GM18951 (cell line): Measurements from ENCODE around the gene ENPP1.

ENCODE experiments used
- POLR2A ChIP-seq: IDR thresholded peaks from 4 replicates; pipeline ENCODE4 v1.6.1; 2011; ENCODE audit warnings: mild to moderate bottlenecking; ENCODE audit not compliant: insufficient read length, insufficient read depth; ENCODE audit errors: extremely low read depth
- in situ Hi-C: fragments of 300-500 bp; cut with MboI; formaldehyde crosslinking; loops from one replicate; pipeline ENCODE4 v1.12.0; 2022; ENCODE audit warnings: low sequenced_read_pairs, mixed read lengths, inconsistent platforms; ENCODE audit not compliant: unreplicated experiment

Gene ENPP1

DNA sequence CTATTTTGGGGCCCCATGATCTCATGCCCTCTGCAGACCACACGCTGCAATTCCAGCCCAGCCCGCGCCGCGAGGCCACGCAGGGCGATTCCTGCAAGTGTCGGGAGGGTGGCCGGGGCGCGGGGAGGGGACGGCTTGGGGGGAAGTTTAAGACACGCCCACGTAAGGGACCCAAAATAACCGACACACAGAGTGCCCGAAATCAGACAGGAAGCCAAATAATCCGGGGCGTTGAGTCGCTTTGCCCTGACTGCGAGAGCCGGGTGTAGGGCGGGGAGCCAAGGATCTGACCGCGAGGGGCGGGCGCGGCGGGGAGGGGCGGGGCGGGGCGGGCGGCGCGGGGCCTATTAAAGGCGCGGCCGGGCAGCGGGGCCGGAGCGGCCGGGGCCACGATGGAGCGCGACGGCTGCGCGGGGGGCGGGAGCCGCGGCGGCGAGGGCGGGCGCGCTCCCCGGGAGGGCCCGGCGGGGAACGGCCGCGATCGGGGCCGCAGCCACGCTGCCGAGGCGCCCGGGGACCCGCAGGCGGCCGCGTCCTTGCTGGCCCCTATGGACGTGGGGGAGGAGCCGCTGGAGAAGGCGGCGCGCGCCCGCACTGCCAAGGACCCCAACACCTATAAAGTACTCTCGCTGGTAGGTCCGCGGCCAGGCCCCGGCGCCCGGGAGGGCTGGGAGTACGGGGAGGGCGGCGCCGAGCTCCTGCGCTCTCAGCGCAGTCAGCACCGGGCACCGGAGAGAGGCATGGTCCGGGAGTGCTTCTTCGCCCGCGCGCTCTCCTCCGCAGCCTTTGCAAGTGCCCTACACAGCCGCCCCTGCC lies at the start of gene ENPP1:
Gene ENPP1, plus strand, starts transcription at position 377 of the 816 bp plus-strand sequence. Its CDS starts 16 bp downstream, at position 393.
- in situ Hi-C loops, result no loop called here

DNA sequence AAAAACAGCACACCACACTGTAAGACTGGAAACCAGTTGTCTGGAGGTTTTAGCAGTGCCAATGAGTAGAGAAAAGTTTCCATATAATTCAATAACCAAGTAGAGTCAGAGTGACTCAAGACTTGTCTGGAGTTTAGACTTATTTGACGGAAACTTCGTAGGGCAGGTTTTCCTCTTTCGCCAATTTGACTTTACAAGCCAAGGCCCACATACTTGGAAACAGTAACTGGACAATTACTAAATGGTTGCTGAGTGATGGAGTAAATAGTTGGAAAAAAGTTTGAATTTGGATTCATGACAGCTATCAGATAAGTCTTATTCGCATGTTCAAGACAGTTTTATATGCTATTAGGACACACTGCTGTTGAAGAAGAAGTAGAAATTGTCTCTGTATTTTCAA lies 48.9 kb upstream of the ENPP1 start:
- in situ Hi-C loops, result no loop called here

More for the DNA sequence above, at the start of gene ENPP1:
- no peak for TF ChIP-seq POLR2A

GRCh38 chr6:131761060-131761761 lies 46.6 kb upstream of the ENPP1 start:
- no peak for TF ChIP-seq POLR2A
- in situ Hi-C loops, result no loop called here

More for the DNA sequence above, 48.9 kb upstream of the ENPP1 start:
- TF ChIP-seq POLR2A, result no peak

DNA sequence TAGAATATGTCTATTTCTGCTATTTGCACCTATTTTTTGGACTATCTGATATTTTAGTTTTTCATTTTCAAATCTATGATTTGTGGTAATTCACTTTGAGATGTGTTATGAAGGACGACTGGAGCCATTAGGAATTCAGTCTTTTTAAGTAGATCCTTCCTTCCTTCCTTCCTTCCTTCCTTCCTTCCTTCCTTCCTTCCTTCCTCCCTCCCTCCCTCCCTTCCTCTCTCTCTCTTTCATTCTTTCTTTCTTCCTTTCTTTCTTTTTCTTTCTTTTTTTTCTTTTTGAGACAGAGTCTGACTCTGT lies 46.1 kb upstream of the ENPP1 start:
- no peak for TF ChIP-seq POLR2A
- in situ Hi-C loops, result no loop called here

- no peak for TF ChIP-seq POLR2A
- in situ Hi-C loops, result no loop called here
Observed at GRCh38 chr6:131762984-131763383, 44.8 kb upstream of the ENPP1 start.

GRCh38 chr6:131763749-131764148 lies 44.1 kb upstream of the ENPP1 start:
- in situ Hi-C loops, result no loop called here
- no peak for TF ChIP-seq POLR2A

- in situ Hi-C loops, result no loop called here
Observed at GRCh38 chr6:131764350-131764749, 43.5 kb upstream of the ENPP1 start.

GRCh38 chr6:131765081-131765803 lies 42.6 kb upstream of the ENPP1 start:
- no peak for TF ChIP-seq POLR2A
- in situ Hi-C loops, result no loop called here

More at GRCh38 chr6:131764350-131764749, 43.5 kb upstream of the ENPP1 start:
- no peak for TF ChIP-seq POLR2A

GRCh38 chr6:131765804-131766135 lies 42.0 kb upstream of the ENPP1 start:
- in situ Hi-C loops, result no loop called here
- TF ChIP-seq POLR2A, result no peak

DNA sequence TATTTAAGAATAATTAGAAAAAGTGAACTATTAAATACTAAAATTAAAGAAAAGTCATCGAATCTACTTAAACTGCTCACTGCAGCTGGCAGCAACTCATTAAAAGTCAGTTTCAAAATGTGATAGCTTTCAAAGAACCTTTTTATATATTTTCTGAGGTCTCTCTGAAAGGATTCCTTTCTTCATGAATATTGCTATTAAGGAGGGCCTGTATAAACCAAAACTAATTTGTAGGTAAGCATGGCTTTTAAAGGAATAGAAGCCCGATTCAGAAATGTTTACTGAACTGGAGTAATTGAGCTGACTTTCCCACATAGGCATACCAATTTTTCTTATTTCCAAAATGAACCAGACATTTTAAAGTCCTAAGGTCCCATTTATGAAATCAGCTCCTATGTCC lies 41.2 kb upstream of the ENPP1 start:
- TF ChIP-seq POLR2A, result no peak
- in situ Hi-C loops, result no loop called here

DNA sequence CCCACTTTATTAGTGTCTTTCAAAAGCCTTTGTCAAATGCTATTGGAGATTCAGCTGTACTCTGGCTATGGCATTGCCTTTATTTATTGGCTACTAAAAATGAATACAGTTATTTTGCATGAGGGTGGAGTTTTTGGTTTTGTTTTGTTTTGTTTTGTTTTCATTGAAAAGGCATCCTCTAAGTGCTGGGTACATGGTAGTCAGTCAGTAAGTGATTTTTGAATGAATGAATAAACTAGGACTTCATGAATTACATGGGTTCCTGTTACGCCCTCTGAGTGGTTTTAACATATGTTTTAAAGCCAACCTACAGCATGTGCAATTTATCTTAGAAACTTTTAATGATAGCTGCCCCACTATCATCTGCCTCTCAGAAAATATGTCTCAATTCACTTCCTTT lies 38.9 kb upstream of the ENPP1 start:
- no peak for TF ChIP-seq POLR2A
- in situ Hi-C loops, result no loop called here

DNA sequence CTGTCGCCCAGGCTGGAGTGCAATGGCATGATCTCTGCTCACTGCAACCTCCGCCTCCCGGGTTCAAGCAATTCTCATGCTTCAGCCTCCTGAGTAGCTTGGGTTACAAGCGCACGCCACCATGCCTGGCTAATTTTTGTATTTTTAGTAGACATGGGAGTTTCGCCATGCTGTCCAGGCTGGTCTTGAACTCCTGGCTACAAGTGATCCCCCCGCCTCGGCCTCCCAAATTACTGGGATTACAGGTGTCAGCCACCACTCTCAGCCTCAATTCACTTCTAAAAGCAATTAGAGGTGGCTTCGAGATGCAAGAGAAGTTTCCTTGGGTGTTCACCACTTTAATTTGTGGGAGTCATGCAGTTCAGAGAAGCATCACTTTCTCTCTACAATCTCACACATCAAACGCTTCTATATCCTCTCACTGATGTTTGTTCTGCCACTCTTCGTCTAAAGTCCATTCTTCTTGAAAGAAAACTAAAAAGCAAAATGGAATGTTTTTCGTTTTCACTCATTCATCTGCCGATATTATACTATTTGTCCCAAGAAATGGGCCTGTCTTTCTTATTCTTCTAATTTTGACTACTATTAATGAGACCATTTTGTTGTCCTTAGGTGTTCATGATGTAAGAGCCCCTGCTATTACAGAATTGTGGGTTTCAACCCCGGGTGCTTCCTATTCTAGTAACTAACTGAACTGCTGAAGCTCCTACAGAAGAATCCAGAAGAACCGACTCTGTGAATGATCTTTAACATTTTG lies 38.3 kb upstream of the ENPP1 start:
- TF ChIP-seq POLR2A, result no peak
- in situ Hi-C loops, result no loop called here

- in situ Hi-C loops, result no loop called here
- no peak for TF ChIP-seq POLR2A
Observed at GRCh38 chr6:131770776-131771175, 37.0 kb upstream of the ENPP1 start.

- in situ Hi-C loops, result no loop called here
Observed at GRCh38 chr6:131773284-131773950, 34.4 kb upstream of the ENPP1 start.

More at GRCh38 chr6:131773284-131773950, 34.4 kb upstream of the ENPP1 start:
- no peak for TF ChIP-seq POLR2A
